ENCODE data around the gene TSHZ1. TPM values are rescaled to one million over a fixed set of nuclear protein-coding genes. Genes with fewer than 3 reads are reported as not detected.

Gene TSHZ1
- polyA plus RNA-seq, 2 of the 4 experiments (the other 2 are of a cell fraction): 2.2 to 3.0 TPM

- peak overlapping the region; percentile 86 for H3K4me2 ChIP-seq
- 0% methylated on average over 4 of the region's 65 CpGs for WGBS (ENCODE audit: missing lambda C conversion rate)
- CTCF ChIA-PET: no interaction called here
- ATAC-seq: peak; percentile 49 to 51
- H3K4me1 ChIP-seq: peaks cover 22% of the 10 kb centered on the region
- TF ChIP-seq RAD21 (conservative IDR thresholded peaks at IDR 0.05 in 1 of 2, IDR thresholded peaks at IDR 0.05 in 1 of 2): peak in 1 of 2 experiments; percentile 7; a peak in 1 of 5 replicates
- no peak for TF ChIP-seq FOSB (CRISPR knock-in tag; IDR thresholded peaks at IDR 0.05)
- TF ChIP-seq, protein P1, sequence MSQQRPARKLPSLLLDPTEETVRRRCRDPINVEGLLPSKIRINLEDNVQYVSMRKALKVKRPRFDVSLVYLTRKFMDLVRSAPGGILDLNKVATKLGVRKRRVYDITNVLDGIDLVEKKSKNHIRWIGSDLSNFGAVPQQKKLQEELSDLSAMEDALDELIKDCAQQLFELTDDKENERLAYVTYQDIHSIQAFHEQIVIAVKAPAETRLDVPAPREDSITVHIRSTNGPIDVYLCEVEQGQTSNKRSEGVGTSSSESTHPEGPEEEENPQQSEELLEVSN (IDR thresholded peaks at IDR 0.05; ENCODE audit: borderline replicate concordance, low read depth): no peak
- no peak for TF ChIP-seq ZNF302 (CRISPR knock-in tag; IDR thresholded peaks at IDR 0.05)
- no peak for TF ChIP-seq TFCP2L1 (CRISPR knock-in tag; IDR thresholded peaks at IDR 0.05)
- TF ChIP-seq CHD2 (IDR thresholded peaks at IDR 0.05; ENCODE audit: low read length, partially characterized antibody): no peak
- POLR2A ChIA-PET: no interaction called here
- DNase-seq (ENCODE audit: low read depth in 1 of 2, low spot score in 1 of 2): peak in 1 of 2 experiments; percentile 47
- no peak for FAIRE-seq
- H3K27ac ChIP-seq: peak overlapping the region; percentile 92 to 99
- no peaks in the 10 kb centered on the region for H3K9me3 ChIP-seq
- peak overlapping the region; percentile 83 for H3K4me3 ChIP-seq
Measured at GRCh38 chr18:75208155-75208835, 2.3 kb upstream of the TSHZ1 start.

DNA sequence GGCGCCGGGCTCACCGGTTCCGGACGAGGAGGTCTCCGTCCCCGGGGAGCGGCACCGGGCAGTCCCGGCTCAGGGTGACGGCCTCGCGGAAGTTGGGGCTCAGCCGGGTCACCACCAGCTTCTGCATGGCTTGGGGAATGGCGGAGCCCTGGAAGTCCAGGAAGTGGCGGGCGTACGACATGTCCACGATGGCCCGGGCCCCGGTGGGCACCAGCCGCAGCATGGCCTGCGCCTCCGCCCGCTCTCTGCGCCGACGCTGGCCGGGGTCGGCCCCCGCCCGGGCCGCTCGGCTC is 1.8 kb upstream of the TSHZ1 start:
- FAIRE-seq (no peak), DNase-seq (ENCODE audit: low read depth in 1 of 2, low spot score in 1 of 2) (no peak), ATAC-seq (peak in 1 of 2 experiments; percentile 57; a peak in 4 of 6 replicates)
- Histone ChIP-seq H3K4me1 (peaks cover 22% of the 10 kb centered on the region), H3K9me3 (no peaks in the 10 kb centered on the region), H3K4me3 (peak overlapping the region; percentile 83), H3K4me2 (peak overlapping the region; percentile 86), H3K27ac (peak overlapping the region; percentile 92 to 99)
- whole genome bisulfite sequencing (ENCODE audit: missing lambda C conversion rate): no CpG with 5 or more reads among the region's 34 CpGs
- ChIA-PET POLR2A (interaction anchor here (0.6 kb wide), 4 partner anchors 25 to 618 kb away, joined by 3 to 6 read pairs (median 3); no protein-coding TSS in a partner anchor), CTCF (no interaction called here)
- TF ChIP-seq PHF8 (IDR thresholded peaks at IDR 0.05; ENCODE audit: borderline replicate concordance, low read depth) (peak; percentile 25; the same call in 1 of the 2 replicates), POLR2A (IDR thresholded peaks at IDR 0.05; ENCODE audit: low read length) (peak; percentile 31), TFCP2L1 (CRISPR knock-in tag; IDR thresholded peaks at IDR 0.05) (no peak), RAD21 (conservative IDR thresholded peaks at IDR 0.05 in 1 of 2, IDR thresholded peaks at IDR 0.05 in 1 of 2) (0 out of 5 replicates have a peak, but pooled peaks of 1 of the 2 experiments have one; percentile 0)
- TF ChIP-seq, protein P1 (IDR thresholded peaks at IDR 0.05; ENCODE audit: borderline replicate concordance, low read depth): 0 out of 2 replicates have a peak, but pooled peaks have one; percentile 11

GRCh38 chr18:75209129-75209950 is 1.3 kb upstream of the TSHZ1 start, which contains the start of gene PTGR3:
TSS of gene PTGR3 (minus strand) at chr18:75209139. CDS start at chr18:75209058, 81 bp downstream.
- 0% methylated on average over 2 of the region's 88 CpGs for WGBS (ENCODE audit: missing lambda C conversion rate)
- Histone ChIP-seq H3K4me2 (peak within 1 kb of the TSS; percentile 86), H3K4me3 (peak within 1 kb of the TSS; percentile 83), H3K27ac (peak within 1 kb of the TSS; percentile 92 to 99), H3K9me3 (no peaks in the 10 kb centered on the region), H3K4me1 (peaks cover 22% of the 10 kb centered on the region)
- FAIRE-seq (no peak), ATAC-seq (peak; percentile 73 to 75), DNase-seq (ENCODE audit: low read depth in 1 of 2, low spot score in 1 of 2) (peak; percentile 76 to 83)
- CTCF ChIA-PET: interaction anchor here (1.3 kb wide), 1 partner anchor 22 kb away, joined by 3 read pairs; no protein-coding TSS in a partner anchor
- POLR2A ChIA-PET: interaction anchor here (0.6 kb wide), 4 partner anchors 26 to 618 kb away, joined by 3 to 6 read pairs (median 3); no protein-coding TSS in a partner anchor
- no peak for TF ChIP-seq NFE2L2 (conservative IDR thresholded peaks at IDR 0.05; ENCODE audit: low read length)
- TF ChIP-seq, protein P2, sequence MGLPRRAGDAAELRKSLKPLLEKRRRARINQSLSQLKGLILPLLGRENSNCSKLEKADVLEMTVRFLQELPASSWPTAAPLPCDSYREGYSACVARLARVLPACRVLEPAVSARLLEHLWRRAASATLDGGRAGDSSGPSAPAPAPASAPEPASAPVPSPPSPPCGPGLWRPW (IDR thresholded peaks at IDR 0.05): no peak
- TF ChIP-seq, protein P3, sequence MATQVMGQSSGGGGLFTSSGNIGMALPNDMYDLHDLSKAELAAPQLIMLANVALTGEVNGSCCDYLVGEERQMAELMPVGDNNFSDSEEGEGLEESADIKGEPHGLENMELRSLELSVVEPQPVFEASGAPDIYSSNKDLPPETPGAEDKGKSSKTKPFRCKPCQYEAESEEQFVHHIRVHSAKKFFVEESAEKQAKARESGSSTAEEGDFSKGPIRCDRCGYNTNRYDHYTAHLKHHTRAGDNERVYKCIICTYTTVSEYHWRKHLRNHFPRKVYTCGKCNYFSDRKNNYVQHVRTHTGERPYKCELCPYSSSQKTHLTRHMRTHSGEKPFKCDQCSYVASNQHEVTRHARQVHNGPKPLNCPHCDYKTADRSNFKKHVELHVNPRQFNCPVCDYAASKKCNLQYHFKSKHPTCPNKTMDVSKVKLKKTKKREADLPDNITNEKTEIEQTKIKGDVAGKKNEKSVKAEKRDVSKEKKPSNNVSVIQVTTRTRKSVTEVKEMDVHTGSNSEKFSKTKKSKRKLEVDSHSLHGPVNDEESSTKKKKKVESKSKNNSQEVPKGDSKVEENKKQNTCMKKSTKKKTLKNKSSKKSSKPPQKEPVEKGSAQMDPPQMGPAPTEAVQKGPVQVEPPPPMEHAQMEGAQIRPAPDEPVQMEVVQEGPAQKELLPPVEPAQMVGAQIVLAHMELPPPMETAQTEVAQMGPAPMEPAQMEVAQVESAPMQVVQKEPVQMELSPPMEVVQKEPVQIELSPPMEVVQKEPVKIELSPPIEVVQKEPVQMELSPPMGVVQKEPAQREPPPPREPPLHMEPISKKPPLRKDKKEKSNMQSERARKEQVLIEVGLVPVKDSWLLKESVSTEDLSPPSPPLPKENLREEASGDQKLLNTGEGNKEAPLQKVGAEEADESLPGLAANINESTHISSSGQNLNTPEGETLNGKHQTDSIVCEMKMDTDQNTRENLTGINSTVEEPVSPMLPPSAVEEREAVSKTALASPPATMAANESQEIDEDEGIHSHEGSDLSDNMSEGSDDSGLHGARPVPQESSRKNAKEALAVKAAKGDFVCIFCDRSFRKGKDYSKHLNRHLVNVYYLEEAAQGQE (IDR thresholded peaks at IDR 0.05): no peak
- no peak for TF ChIP-seq CHD2 (IDR thresholded peaks at IDR 0.05; ENCODE audit: low read length, partially characterized antibody)
- TF ChIP-seq POLR2A (IDR thresholded peaks at IDR 0.05; ENCODE audit: low read length): 0 out of 2 replicates have a peak, but pooled peaks have one; percentile 30
- TF ChIP-seq JUNB (IDR thresholded peaks at IDR 0.05): no peak
- TF ChIP-seq, protein P4, sequence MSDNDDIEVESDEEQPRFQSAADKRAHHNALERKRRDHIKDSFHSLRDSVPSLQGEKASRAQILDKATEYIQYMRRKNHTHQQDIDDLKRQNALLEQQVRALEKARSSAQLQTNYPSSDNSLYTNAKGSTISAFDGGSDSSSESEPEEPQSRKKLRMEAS (IDR thresholded peaks at IDR 0.05): peak; percentile 62
- TF ChIP-seq, protein P5, sequence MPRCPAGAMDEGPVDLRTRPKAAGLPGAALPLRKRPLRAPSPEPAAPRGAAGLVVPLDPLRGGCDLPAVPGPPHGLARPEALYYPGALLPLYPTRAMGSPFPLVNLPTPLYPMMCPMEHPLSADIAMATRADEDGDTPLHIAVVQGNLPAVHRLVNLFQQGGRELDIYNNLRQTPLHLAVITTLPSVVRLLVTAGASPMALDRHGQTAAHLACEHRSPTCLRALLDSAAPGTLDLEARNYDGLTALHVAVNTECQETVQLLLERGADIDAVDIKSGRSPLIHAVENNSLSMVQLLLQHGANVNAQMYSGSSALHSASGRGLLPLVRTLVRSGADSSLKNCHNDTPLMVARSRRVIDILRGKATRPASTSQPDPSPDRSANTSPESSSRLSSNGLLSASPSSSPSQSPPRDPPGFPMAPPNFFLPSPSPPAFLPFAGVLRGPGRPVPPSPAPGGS (IDR thresholded peaks at IDR 0.05): peak; percentile 69; the same call in 1 of the 3 replicates
- no peak for TF ChIP-seq PBX3 (IDR thresholded peaks at IDR 0.05)
- no peak for TF ChIP-seq GATA3 (IDR thresholded peaks at IDR 0.05; ENCODE audit: borderline replicate concordance)
- peak in 1 of 2 experiments; percentile 72; a peak in 4 of 5 replicates for TF ChIP-seq JUN (IDR thresholded peaks at IDR 0.05)
- TF ChIP-seq, protein P1 (IDR thresholded peaks at IDR 0.05; ENCODE audit: borderline replicate concordance, low read depth): 0 out of 2 replicates have a peak, but pooled peaks have one; percentile 10
- no peak for TF ChIP-seq RNF2 (IDR thresholded peaks at IDR 0.05; ENCODE audit: borderline replicate concordance, low read depth)
- TF ChIP-seq POLR2AphosphoS2 (conservative IDR thresholded peaks at IDR 0.05; ENCODE audit: low read length): no peak
- TF ChIP-seq PHF8 (IDR thresholded peaks at IDR 0.05; ENCODE audit: borderline replicate concordance, low read depth): peak; percentile 41; the same call in 1 of the 2 replicates
